ENCODE data around the gene MICAL3. TPM values are rescaled to one million over a fixed set of nuclear protein-coding genes. Genes with fewer than 3 reads are reported as not detected.
A peak's percentile ranks its signal among the peaks of the same experiment; 100 is the strongest.

The MICAL3 gene
- total RNA-seq, 6 experiments from 2014 or later = 38.6 to 44.1 (median 39.7) TPM

GRCh38 chr22:17969701-17970113, 54.7 kb downstream of the MICAL3 start:
- Mint-ChIP-seq H3K27ac (peak overlapping the region; percentile 99), H3K36me3 (ENCODE audit: low read depth) (peaks cover 9% of the 10 kb centered on the region; the same call in 1 of the 2 replicates), H3K27me3 (ENCODE audit: insufficient read depth) (peaks cover 4% of the 10 kb centered on the region; the same call in 1 of the 2 replicates), H3K4me3 (peak overlapping the region; percentile 82), H3K9me3 (no peaks in the 10 kb centered on the region), H3K4me1 (ENCODE audit: low read depth) (peaks cover 69% of the 10 kb centered on the region)
- peak; percentile 92 for DNase-seq
- no peak for TF ChIP-seq CTCF (IDR thresholded peaks at IDR 0.05)

GRCh38 chr22:17968126-17968525, 56.2 kb downstream of the MICAL3 start:
- Mint-ChIP-seq H3K9me3 (no peaks in the 10 kb centered on the region), H3K27me3 (ENCODE audit: insufficient read depth) (peaks cover 4% of the 10 kb centered on the region; the same call in 1 of the 2 replicates), H3K4me1 (ENCODE audit: low read depth) (peaks cover 64% of the 10 kb centered on the region), H3K4me3 (no peak overlapping the region), H3K36me3 (ENCODE audit: low read depth) (peaks cover 9% of the 10 kb centered on the region; the same call in 1 of the 2 replicates), H3K27ac (peak overlapping the region; percentile 65; the same call in 1 of the 2 replicates)
- no peak for DNase-seq
- TF ChIP-seq CTCF (IDR thresholded peaks at IDR 0.05) = no peak

- Mint-ChIP-seq H3K36me3 (ENCODE audit: low read depth) (peaks cover 9% of the 10 kb centered on the region; the same call in 1 of the 2 replicates), H3K4me1 (ENCODE audit: low read depth) (peaks cover 46% of the 10 kb centered on the region), H3K27ac (peak overlapping the region; percentile 61), H3K27me3 (ENCODE audit: insufficient read depth) (peaks cover 6% of the 10 kb centered on the region), H3K9me3 (no peaks in the 10 kb centered on the region), H3K4me3 (no peak overlapping the region)
- no peak for DNase-seq
- TF ChIP-seq CTCF (IDR thresholded peaks at IDR 0.05) = no peak
Observed at GRCh38 chr22:17966403-17966717, 58.0 kb downstream of the MICAL3 start.

GRCh38 chr22:17965538-17966402, 58.6 kb downstream of the MICAL3 start:
- Mint-ChIP-seq H3K4me1 (ENCODE audit: low read depth) (peaks cover 42% of the 10 kb centered on the region), H3K4me3 (no peak overlapping the region), H3K9me3 (no peaks in the 10 kb centered on the region), H3K36me3 (ENCODE audit: low read depth) (peaks cover 9% of the 10 kb centered on the region; the same call in 1 of the 2 replicates), H3K27ac (peak overlapping the region; percentile 61), H3K27me3 (ENCODE audit: insufficient read depth) (peaks cover 6% of the 10 kb centered on the region)
- no peak for DNase-seq
- no peak for TF ChIP-seq CTCF (IDR thresholded peaks at IDR 0.05)

GRCh38 chr22:17964643-17965042, 59.7 kb downstream of the MICAL3 start:
- Mint-ChIP-seq H3K9me3 (no peaks in the 10 kb centered on the region), H3K36me3 (ENCODE audit: low read depth) (peaks cover 9% of the 10 kb centered on the region; the same call in 1 of the 2 replicates), H3K4me1 (ENCODE audit: low read depth) (peaks cover 31% of the 10 kb centered on the region), H3K27me3 (ENCODE audit: insufficient read depth) (peaks cover 6% of the 10 kb centered on the region), H3K27ac (no peak overlapping the region), H3K4me3 (no peak overlapping the region)
- no peak for DNase-seq
- TF ChIP-seq CTCF (IDR thresholded peaks at IDR 0.05) = no peak

Data from HFFc6 (cell line).